Cardiac septum (tissue), 1 donor: ENCODE results near the gene CARF. TPM values are rescaled to one million over a fixed set of nuclear protein-coding genes. Genes with fewer than 3 reads are reported as not detected.
A peak's percentile ranks its signal among the peaks of the same experiment; 100 is the strongest.

Source experiments
- DNase-seq: peaks from one replicate; pipeline ENCODE4 v3.0.0-alpha.2; 2020; ENCODE audit warnings: low spot score
- intact Hi-C: fragments of 100-400 bp; cut with DNase I; formaldehyde crosslinking; loops from one replicate; pipeline ENCODE4 v1.14.0; 2022
- total RNA-seq: library from RNA; stranded (reverse); fragmentation: NEBNext Ultra II Directional; extraction: Animal tissue kit (Norgen Biotek cat#: 25700); gene quantifications from one replicate; pipeline ENCODE4 v1.2.1, GENCODE V29; 2021
- donor health status: DM: no; HTN: no; CAD: no.

CARF gene
- total RNA-seq, 1 donor from 2014 or later = 9.0 TPM

GRCh38 chr2:203002054-203002821 is 90.2 kb downstream of the CARF start:
- no peak for DNase-seq
- intact Hi-C loops = no loop called here

DNA sequence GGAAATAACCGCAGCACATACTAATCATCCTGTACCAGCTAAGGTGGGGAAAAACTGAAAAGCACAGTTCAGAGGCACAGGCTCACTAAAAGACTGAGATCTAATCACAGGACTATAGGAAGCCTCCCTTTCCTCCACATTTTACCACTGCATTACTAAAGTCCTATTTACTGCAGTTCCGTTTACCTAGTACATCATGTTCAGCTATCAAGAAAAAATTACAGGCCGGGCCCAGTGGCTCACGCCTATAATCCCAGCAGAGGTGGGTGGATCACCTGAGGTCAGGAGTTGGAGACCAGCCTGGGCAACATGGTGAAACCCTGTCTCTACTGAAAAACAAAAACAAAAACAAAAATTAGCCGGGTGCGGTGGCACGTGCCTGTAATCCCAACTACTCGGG is 91.6 kb downstream of the CARF start:
- intact Hi-C loops = no loop called here
- DNase-seq = no peak

DNA sequence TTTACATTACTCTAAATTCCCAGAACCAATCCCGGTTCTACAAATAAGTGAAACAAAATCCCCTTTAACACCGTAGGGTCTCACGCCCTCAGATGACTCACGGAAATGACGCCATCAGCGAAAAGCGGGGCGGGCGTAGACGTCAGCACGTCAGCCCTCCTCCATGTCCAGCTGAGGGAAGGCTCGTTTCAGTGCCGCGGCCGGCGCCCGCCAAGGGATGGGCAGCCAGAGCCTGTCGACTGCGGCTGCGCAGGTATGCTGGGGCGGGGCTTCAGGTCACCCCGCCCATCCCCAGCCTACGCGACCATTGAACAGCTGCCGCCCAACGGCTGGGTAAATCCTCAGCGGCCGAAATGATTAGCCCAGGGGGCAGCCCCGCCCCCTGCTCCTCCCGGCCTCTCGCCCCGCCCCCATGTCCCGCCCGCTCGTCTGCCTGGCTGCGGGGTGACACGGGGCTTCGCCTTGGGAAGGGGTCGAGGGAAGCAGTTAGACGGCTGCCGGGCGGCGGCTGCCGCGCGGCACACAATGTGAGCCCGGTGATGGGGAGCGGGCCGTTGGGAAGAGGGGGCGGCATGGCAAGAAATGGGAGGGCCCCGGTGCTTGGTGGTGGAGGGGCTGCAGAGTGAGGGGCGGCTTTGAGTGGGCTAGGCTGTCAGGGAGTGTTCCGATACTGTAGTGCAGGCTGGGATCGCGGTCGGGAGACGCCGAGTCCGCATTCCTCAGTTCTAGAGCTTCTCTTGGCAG is 102.6 kb downstream of the CARF start, which contains the start of gene NBEAL1:
Gene NBEAL1 (plus strand): TSS at position 420 of the 744 bp plus-strand sequence. CDS start 1,510 bp downstream, outside the sequence.
- intact Hi-C loops = loop anchor here (2.0 kb wide), 2 partner anchors 104 to 224 kb away; partner anchors contain the start of genes CYP20A1 and WDR12
- DNase-seq = peak; percentile 100

- intact Hi-C loops = no loop called here
- DNase-seq = no peak
Observed at GRCh38 chr2:203016716-203017115, 104.6 kb downstream of the CARF start.

- intact Hi-C loops = no loop called here
Observed at GRCh38 chr2:203018181-203018580, 106.1 kb downstream of the CARF start.

GRCh38 chr2:203019142-203019541 is 107.1 kb downstream of the CARF start:
- intact Hi-C loops = no loop called here
- DNase-seq = no peak

More at GRCh38 chr2:203018181-203018580, 106.1 kb downstream of the CARF start:
- no peak for DNase-seq

DNA sequence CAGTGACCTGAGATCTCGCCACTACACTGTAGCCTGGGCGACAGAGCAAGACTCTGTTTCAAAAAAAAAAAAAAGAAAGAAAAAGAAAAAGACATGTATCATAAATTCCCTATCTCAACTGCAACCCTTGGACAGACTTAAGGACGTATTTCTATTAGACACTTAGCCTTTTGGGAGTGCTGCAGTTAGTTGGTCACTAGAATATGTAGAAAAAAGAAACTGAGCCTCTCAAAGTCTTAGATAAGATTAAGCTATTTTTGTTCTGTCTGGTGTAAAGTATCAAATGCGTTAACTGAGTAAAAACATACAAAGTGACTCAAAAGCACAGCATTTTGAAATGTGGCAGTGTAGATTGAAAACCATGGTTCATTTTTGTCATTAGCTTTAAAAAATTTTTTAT is 109.9 kb downstream of the CARF start:
- intact Hi-C loops = no loop called here
- no peak for DNase-seq

GRCh38 chr2:203022751-203023150 is 110.7 kb downstream of the CARF start:
- no peak for DNase-seq
- intact Hi-C loops = no loop called here

GRCh38 chr2:203025592-203025991 is 113.5 kb downstream of the CARF start:
- intact Hi-C loops = no loop called here
- no peak for DNase-seq

DNA sequence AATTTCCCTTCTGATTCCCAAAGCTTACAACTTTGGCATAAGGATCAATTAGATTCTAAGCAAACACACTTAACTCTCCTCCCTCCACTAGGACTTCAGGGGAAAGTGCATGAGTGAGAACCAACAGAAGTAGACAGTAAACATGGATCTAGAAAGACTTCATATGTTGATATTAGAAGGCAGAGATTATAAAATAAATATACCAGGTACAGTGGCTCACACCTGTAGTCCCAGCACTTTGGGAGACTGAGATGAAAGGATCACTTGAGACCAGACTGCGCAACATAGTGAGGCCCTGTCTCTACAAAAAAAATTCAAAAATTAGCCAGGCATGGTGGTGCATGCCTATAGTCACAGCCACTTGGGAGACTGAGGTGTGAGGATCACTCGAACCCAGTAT is 118.5 kb downstream of the CARF start:
- intact Hi-C loops = no loop called here
- DNase-seq = no peak

GRCh38 chr2:203030991-203031390 is 118.9 kb downstream of the CARF start:
- intact Hi-C loops = no loop called here
- no peak for DNase-seq

DNA sequence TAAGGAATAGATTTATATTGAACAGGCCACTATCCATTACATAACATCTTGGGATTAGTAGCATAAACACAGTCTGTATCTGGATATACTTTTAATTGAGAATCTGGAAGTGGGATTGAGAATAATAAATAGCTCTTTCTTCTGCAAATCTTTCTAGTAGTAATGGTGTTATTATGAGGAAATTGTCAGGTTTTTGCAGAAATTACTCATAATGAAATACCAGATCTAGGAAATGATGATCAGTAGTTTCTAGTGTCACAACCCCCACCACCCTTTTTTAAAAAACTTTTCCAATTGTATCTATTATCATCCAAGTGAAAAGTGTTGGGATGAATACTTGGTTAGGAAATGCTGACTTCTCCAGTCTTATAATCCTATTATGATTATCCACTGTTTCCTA is 121.3 kb downstream of the CARF start:
- intact Hi-C loops = no loop called here
- no peak for DNase-seq

DNA sequence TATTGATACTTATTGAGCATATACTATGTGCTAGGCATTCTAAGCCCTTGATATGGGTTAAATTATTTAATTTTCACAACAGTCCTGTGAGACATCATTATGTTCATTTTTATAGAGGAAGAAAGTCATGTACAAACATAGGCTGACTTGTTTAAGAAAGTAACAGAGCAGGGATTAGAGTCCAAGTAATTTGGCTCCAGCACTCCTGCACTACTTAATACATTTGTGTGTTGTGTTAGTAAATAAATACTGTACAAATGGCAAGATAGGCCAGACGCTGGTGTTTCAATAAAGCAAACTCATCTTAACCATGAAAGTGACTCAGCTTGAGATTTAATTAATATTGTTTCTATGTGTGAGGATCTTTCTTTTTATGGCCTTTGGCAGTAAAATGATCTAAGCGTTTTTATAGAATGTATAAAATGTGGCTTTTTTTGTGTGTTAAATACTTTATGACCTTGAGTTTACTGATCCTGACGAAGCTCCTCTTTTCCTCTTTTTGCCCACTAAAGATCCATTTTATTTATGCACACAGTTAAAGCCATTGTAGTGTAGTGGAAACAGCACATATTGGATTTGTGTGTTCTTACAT is 123.9 kb downstream of the CARF start:
- no peak for DNase-seq
- intact Hi-C loops = no loop called here

Other genes starting within 250 kb of the CARF start
- 5.7 TPM for gene ICA1L, start 40.5 kb upstream of the CARF start, total RNA-seq
- 31.0 TPM for gene WDR12, start 602 bp upstream of the CARF start, total RNA-seq
- 28.7 TPM for gene NBEAL1, start 102.6 kb downstream of the CARF start, total RNA-seq